ENCODE results near the gene TEF. TPM values are rescaled to one million over a fixed set of nuclear protein-coding genes. Genes with fewer than 3 reads are reported as not detected.

Gene TEF
- total and polyA plus RNA-seq, 4 donors: 5.7 to 16.2 (median 10.2) TPM

DNA sequence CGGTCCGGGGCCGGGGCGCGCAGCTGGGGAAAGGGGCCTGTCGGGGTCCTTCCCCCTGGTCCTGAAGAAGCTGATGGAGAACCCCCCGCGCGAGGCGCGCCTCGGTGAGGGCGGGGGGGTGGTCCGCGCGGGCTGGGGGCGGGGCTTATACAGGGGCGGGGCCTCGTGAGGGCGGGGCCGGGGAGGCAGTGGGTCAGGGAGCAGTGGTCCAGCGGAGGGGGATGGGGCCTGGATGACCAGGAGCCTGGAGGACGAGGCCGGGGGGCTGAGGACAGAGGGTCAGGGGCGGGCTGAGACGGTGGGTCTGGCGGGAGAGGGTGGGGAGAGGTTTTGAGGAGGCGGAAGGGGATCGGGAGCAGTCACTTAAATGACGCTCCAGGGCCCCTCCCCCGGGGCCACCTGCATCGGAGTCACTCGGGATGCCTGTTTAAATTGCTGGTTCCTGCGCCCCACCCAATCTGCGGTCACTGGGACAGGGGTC, 396 bp downstream of the TEF start:
- Histone ChIP-seq H3K9me3 (ENCODE audit: control insufficient read depth in 4 of 4, low read length in 3 of 4) (no peaks in the 10 kb centered on the region), H3K4me1 (ENCODE audit: control insufficient read depth in 4 of 4, insufficient read depth in 4 of 4, low read length in 3 of 4) (peaks cover 3 to 34% (median 27%) of the 10 kb centered on the region in 4 donors), H3K27me3 (ENCODE audit: control insufficient read depth in 4 of 4, insufficient read depth in 4 of 4, low read length in 3 of 4) (no peaks in the 10 kb centered on the region), H3K27ac (ENCODE audit: low read depth in 1 of 2, low read length in 2 of 2) (peak overlapping the region; percentile 94 to 97), H3K9ac (ENCODE audit: low read depth in 1 of 2, low read length in 2 of 2) (peak overlapping the region; percentile 38 to 59), H3K4me3 (ENCODE audit: low read depth in 1 of 3, low read length in 3 of 3) (peak overlapping the region; percentile 53 to 89 (median 63)), H3K36me3 (ENCODE audit: control insufficient read depth in 4 of 4, insufficient read depth in 3 of 4, low read depth in 1 of 4, low read length in 3 of 4) (peaks cover 0 to 2% (median under 1%) of the 10 kb centered on the region in 4 donors)
- 1% methylated on average over 35 of the region's 35 CpGs for WGBS
- DNase-seq (ENCODE audit: low spot score): peak; percentile 80
- TF ChIP-seq TAF1 (conservative IDR thresholded peaks at IDR 0.05): no peak
- no peak for TF ChIP-seq FOXA1 (IDR thresholded peaks at IDR 0.05)
- TF ChIP-seq RXRA (IDR thresholded peaks at IDR 0.05): no peak
- TF ChIP-seq FOXA2 (IDR thresholded peaks at IDR 0.05): no peak
- no peak for TF ChIP-seq NR2F2 (IDR thresholded peaks at IDR 0.05)
- TF ChIP-seq, protein P1, sequence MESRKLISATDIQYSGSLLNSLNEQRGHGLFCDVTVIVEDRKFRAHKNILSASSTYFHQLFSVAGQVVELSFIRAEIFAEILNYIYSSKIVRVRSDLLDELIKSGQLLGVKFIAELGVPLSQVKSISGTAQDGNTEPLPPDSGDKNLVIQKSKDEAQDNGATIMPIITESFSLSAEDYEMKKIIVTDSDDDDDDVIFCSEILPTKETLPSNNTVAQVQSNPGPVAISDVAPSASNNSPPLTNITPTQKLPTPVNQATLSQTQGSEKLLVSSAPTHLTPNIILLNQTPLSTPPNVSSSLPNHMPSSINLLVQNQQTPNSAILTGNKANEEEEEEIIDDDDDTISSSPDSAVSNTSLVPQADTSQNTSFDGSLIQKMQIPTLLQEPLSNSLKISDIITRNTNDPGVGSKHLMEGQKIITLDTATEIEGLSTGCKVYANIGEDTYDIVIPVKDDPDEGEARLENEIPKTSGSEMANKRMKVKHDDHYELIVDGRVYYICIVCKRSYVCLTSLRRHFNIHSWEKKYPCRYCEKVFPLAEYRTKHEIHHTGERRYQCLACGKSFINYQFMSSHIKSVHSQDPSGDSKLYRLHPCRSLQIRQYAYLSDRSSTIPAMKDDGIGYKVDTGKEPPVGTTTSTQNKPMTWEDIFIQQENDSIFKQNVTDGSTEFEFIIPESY (IDR thresholded peaks at IDR 0.05): no peak
- TF ChIP-seq HNF4G (IDR thresholded peaks at IDR 0.05): no peak
- TF ChIP-seq GABPA (IDR thresholded peaks at IDR 0.05 in 1 of 2, conservative IDR thresholded peaks at IDR 0.05 in 1 of 2): no peak
- TF ChIP-seq, protein P2, sequence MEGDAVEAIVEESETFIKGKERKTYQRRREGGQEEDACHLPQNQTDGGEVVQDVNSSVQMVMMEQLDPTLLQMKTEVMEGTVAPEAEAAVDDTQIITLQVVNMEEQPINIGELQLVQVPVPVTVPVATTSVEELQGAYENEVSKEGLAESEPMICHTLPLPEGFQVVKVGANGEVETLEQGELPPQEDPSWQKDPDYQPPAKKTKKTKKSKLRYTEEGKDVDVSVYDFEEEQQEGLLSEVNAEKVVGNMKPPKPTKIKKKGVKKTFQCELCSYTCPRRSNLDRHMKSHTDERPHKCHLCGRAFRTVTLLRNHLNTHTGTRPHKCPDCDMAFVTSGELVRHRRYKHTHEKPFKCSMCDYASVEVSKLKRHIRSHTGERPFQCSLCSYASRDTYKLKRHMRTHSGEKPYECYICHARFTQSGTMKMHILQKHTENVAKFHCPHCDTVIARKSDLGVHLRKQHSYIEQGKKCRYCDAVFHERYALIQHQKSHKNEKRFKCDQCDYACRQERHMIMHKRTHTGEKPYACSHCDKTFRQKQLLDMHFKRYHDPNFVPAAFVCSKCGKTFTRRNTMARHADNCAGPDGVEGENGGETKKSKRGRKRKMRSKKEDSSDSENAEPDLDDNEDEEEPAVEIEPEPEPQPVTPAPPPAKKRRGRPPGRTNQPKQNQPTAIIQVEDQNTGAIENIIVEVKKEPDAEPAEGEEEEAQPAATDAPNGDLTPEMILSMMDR (IDR thresholded peaks at IDR 0.05; ENCODE audit: low read depth, low read length, missing input control): no peak
- TF ChIP-seq YY1 (IDR thresholded peaks at IDR 0.05): no peak

DNA sequence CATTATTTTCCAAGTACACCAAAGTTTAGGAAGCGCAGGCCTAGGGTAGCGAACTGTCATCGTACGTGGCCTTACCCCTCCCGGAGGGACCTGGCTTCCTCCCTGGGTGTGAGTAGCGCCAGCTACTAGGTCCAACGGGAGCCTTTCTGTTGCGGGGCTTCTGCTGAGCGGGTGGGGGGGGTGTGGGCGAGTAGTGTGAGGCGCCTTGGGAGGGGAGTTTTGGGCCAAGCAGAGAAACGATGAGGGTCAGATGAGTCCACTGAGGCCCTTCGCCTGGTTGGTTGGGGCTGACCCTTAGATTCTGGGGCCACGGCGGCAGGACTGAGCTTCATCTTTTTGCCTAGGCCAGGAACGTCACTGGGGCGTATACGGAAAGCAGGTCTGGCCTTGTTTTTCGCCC, 868 bp downstream of the TEF start:
- Histone ChIP-seq H3K4me3 (ENCODE audit: low read depth in 1 of 3, low read length in 3 of 3) (peak overlapping the region; percentile 53 to 89 (median 63)), H3K36me3 (ENCODE audit: control insufficient read depth in 4 of 4, insufficient read depth in 3 of 4, low read depth in 1 of 4, low read length in 3 of 4) (peaks cover 0 to 4% (median 2%) of the 10 kb centered on the region in 4 donors), H3K9ac (ENCODE audit: low read depth in 1 of 2, low read length in 2 of 2) (peak overlapping the region; percentile 38 to 59), H3K27ac (ENCODE audit: low read depth in 1 of 2, low read length in 2 of 2) (peak overlapping the region; percentile 94 to 97), H3K9me3 (ENCODE audit: control insufficient read depth in 4 of 4, low read length in 3 of 4) (no peaks in the 10 kb centered on the region), H3K27me3 (ENCODE audit: control insufficient read depth in 4 of 4, insufficient read depth in 4 of 4, low read length in 3 of 4) (no peaks in the 10 kb centered on the region), H3K4me1 (ENCODE audit: control insufficient read depth in 4 of 4, insufficient read depth in 4 of 4, low read length in 3 of 4) (peaks cover 3 to 31% (median 24%) of the 10 kb centered on the region in 4 donors)
- 17% methylated on average over 19 of the region's 19 CpGs for WGBS
- no peak for TF ChIP-seq RAD21 (IDR thresholded peaks at IDR 0.05)
- no peak for TF ChIP-seq TAF1 (conservative IDR thresholded peaks at IDR 0.05)
- no peak for TF ChIP-seq HNF4A (conservative IDR thresholded peaks at IDR 0.05)
- TF ChIP-seq FOXA2 (IDR thresholded peaks at IDR 0.05): no peak
- peak in 1 of 2 donors; percentile 16 for TF ChIP-seq RXRA (IDR thresholded peaks at IDR 0.05)
- no peak for DNase-seq (ENCODE audit: low spot score)

DNA sequence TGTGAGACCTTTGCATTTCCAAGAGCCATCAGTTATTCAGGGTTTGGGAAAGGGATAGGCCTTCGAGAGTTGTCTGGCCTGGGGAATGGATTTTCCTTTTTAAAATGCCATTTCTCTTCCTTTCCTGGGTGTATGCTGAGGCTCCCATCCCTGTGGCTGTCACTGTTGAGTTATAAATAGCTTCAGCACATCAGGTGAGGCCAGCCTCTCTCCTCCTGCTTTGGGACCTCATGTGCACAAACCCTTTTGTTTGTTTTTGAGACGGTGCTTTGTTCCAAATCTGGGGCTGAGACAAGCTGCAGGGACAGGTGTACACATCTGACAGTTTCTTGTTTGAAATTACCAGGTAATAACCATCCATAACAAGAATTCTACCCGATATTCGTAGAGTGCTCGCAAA, 1.3 kb downstream of the TEF start:
- 79% methylated on average over 5 of the region's 5 CpGs for WGBS
- TF ChIP-seq RAD21 (IDR thresholded peaks at IDR 0.05) (peak in 1 of 2 donors; percentile 7), FOXA2 (IDR thresholded peaks at IDR 0.05) (no peak)

More for the DNA sequence above, 1.3 kb downstream of the TEF start:
- Histone ChIP-seq H3K4me3 (ENCODE audit: low read depth in 1 of 3, low read length in 3 of 3) (peak overlapping the region in 2 of 3 donors; percentile 2 to 89), H3K27ac (ENCODE audit: low read depth in 1 of 2, low read length in 2 of 2) (peak overlapping the region; percentile 18 to 97), H3K9me3 (ENCODE audit: control insufficient read depth in 4 of 4, low read length in 3 of 4) (no peaks in the 10 kb centered on the region), H3K36me3 (ENCODE audit: control insufficient read depth in 4 of 4, insufficient read depth in 3 of 4, low read depth in 1 of 4, low read length in 3 of 4) (peaks cover 2 to 6% (median 4%) of the 10 kb centered on the region in 4 donors), H3K27me3 (ENCODE audit: control insufficient read depth in 4 of 4, insufficient read depth in 4 of 4, low read length in 3 of 4) (no peaks in the 10 kb centered on the region), H3K9ac (ENCODE audit: low read depth in 1 of 2, low read length in 2 of 2) (peak overlapping the region in 1 of 2 donors; percentile 43), H3K4me1 (ENCODE audit: control insufficient read depth in 4 of 4, insufficient read depth in 4 of 4, low read length in 3 of 4) (peaks cover 3 to 28% (median 24%) of the 10 kb centered on the region in 4 donors)
- no peak for DNase-seq (ENCODE audit: low spot score)
